GM18505 (cell line): ENCODE measurements around the gene ABHD6.

Experiments used
- ATAC-seq: cut with Tn5 transposase; IDR thresholded peaks from one replicate; pipeline ENCODE4 v1.9.1; 2021; ENCODE audit not compliant: unreplicated experiment
- POLR2A ChIP-seq: IDR thresholded peaks from 4 replicates; pipeline ENCODE4 v1.6.1; 2011; ENCODE audit warnings: borderline replicate concordance; ENCODE audit not compliant: insufficient read depth, insufficient read length; ENCODE audit errors: extremely low read depth

ABHD6 gene, protein sequence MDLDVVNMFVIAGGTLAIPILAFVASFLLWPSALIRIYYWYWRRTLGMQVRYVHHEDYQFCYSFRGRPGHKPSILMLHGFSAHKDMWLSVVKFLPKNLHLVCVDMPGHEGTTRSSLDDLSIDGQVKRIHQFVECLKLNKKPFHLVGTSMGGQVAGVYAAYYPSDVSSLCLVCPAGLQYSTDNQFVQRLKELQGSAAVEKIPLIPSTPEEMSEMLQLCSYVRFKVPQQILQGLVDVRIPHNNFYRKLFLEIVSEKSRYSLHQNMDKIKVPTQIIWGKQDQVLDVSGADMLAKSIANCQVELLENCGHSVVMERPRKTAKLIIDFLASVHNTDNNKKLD

DNA sequence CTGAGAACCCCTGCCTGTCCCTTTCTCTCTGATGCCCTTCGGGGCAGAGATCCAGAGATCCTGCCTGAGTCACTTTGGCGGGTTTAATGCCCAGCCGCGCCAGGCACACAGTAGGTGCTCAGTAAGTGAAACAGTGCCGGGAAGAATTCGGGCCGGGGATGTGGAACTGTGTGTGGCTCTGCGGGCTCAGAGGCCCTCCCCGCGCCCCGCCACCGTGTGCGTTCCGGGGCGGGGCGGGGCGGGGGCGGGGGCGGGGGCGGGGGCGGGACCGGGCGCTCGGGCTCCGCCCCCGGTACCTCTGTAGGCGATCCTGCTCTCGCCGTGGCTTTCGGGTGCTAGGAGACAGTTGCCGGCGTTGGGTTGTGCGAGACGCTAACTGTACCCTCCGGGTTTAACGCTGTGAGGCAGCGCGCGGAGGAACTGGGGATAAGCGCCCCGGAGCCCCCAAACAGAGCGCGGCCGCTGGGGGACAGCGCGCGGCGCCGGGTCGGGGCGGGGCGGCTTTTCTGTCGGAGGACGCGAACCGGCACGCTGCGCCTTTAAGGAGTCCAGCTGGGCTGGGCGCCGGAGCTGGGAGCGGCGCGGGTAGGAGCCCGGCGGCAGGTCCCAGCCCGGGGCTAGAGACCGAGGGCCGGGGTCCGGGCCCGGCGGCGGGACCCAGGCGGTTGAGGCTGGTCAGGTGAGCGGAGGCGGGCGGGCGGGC is at the start of gene ABHD6:
Gene ABHD6 (plus strand): TSS at position 555 of the 703 bp plus-strand sequence. CDS start 18,795 bp downstream, outside the sequence.
- peak; percentile 54 for TF ChIP-seq POLR2A
- ATAC-seq: peak; percentile 72

DNA sequence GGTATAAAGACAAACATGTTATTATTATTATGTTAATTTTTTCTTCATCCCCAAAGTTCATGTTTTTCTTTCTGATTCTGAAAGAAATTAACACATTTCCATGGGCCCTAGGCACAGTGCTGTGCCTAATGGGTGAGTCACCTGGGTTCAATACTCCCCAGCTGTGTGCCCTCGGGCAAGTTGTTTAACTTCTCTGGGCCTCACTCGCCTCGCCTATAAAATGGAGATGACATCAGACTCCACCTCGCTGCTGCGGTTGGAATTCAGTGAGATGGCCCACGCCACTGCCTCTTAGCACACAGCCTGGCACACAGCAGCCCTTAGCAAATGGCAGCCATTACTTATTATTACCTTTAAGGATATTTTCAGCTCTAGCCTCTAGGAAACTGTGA is 49.4 kb upstream of the ABHD6 start:
- no peak for ATAC-seq
- TF ChIP-seq POLR2A: no peak

DNA sequence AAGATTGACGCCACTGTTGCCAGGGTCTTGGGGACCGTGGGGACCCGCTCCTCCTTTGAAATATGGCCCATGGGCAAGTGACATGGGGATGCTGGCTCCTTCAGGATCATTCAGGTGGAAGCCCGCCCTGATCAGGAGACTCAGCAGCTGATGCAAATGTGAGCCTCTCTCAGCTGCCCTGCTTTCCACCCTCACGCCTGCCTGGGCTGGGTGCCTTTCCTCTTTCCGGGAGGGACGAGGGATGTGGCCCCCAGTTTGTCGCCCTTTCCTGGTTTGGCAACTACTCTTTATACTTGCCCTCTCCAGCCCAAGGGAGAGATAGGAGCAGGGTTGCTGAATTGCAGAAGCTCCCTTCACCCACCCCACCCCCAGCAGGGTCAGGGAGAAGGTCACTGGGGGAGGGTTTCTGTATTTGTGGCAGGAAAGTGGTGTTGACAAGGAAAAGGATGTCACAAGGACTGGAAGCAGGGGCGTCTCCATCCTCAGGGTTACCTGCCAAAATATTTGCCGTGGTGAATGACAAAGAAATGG is 48.6 kb upstream of the ABHD6 start:
- TF ChIP-seq POLR2A: no peak
- no peak for ATAC-seq

DNA sequence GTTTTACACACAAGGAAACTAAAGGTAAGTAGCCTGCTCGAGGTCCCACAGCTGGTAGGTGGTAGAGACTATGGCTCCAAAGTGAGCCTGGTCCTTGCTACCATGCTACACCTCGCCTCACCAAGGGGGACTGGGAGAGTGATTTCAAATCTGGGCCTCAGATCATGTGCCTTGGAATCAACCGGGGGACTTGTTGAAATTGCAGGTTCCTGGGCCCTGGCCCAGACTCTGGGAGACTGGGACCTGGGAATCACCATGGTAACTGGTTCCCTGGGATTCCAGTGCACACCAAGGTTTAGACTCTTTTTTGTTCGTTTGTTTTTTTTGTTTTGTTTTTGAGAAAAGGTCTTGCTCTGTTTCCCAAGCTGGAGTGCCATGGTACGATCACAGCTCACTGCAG is 47.9 kb upstream of the ABHD6 start:
- no peak for ATAC-seq
- TF ChIP-seq POLR2A: no peak

DNA sequence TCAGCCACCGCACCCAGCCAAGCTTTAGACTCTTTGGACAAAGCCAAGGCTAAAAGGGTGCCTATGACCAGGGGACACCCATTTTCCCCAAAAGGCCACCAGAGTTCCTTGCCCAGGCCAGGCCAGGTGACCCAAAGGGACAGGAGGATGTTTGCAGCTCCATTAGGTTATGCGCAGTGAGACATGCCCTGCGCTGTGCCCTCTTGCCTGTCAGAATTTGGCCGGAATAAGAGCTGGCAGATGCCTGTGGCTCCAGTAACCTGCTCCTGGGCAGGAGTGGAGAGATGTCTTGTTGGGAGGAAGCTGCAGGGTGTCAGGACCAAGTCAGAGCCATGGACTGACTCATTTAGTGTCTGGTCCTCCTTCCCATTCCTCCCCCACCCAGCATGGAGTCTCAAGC is 47.3 kb upstream of the ABHD6 start:
- no peak for ATAC-seq
- TF ChIP-seq POLR2A: no peak

DNA sequence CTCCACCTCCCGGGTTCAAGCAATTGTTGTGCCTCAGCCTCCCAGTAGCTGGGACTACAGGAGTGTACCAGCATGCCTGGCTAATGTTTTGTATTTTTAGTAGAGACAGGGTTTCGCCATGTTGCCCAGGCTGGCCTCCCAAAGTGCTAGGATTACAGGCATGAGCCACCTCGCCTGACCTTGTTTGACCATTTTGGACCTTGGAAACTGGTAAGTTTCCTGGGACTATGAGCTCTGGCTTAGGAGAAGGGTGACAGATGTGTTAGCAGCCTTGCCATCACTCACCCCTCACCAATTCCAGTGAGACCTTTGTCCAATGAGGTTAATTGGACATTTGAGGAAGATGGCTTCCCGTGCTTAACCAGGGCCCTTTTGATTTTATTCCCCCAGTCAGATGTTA is 46.7 kb upstream of the ABHD6 start:
- TF ChIP-seq POLR2A: no peak

DNA sequence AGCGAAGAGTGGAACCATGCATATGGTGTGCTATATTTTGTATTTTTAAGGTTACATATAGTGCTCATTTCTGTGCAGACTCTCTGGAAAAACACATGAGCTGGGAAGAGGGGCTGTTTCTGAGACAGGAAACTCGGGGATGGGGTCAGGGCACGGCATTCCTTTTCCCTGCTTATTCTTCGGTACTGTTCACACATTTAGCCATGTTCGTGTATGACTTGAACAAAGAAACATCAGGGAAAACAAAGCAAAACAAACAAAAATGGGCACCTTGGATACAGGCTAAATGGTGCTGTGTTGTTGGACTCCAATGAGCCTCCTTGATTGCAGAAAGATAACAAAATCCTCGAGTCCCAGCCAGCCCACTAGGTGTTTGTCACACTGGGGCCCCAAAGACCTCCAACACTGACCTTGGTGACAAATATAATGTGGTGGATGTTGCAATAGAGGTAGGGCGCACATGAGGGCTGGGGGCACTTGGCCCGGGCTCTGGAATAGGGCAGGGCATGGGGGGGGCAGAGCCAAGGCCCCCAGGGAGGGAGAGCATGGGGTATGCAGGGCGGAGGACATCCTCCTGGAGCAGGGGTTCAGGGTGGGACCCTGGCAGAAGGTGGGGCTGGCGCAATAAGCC is 46.1 kb upstream of the ABHD6 start:
- no peak for TF ChIP-seq POLR2A
- no peak for ATAC-seq

More for the DNA sequence above, 46.7 kb upstream of the ABHD6 start:
- ATAC-seq: no peak

DNA sequence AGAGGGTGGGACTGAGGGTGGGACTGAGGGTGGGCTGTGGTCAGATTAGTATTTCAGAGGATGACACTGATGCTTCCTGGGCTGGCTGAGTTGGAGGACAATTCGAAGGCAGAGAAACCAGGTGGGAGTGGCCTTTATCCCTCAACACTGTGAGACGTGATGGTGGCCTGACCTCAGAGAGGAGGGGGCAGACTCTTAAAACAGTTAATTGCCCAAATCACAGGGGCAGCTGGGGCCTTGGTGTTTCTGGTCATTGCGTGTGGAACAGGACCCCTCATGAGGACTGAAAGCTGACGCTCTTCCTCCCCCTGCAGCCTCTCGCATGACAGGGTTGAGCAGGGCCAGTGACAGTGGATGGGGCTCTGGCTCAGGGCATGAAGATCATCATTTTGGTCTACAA is 45.5 kb upstream of the ABHD6 start:
- ATAC-seq: no peak
- no peak for TF ChIP-seq POLR2A

DNA sequence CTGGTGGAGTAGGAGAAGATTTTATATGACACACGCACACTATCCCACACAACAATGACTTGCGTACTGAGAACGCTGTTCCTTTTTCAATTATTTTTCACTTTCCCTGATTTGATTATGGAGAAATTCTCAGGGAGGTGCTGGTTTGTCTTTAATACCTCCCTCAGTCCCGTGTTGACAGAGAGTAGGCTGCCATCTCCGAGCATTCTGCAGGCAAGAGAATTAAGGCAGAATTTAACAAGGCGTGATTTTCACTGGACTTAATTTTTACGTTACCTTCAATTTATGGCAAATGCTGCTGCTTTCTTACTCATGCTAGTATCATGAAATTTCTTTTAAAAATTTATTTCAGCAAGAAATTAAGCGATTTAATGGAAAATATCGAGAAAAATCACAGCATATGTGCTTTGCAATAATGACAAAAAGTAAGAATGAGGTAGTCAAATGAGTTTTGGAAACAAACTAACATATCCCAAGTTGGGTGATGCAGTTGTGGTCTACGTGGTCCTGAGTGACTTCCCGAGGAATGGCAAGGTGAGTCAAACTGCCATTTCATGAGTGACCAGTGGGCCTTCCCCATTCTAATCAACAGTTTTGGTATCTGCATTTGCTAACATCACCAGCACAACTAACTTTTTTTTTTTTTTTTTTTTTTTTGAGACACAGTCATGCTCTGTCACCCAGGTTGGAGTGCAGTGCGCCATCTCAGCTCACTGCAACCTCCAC is 43.7 kb upstream of the ABHD6 start:
- no peak for TF ChIP-seq POLR2A
- no peak for ATAC-seq

DNA sequence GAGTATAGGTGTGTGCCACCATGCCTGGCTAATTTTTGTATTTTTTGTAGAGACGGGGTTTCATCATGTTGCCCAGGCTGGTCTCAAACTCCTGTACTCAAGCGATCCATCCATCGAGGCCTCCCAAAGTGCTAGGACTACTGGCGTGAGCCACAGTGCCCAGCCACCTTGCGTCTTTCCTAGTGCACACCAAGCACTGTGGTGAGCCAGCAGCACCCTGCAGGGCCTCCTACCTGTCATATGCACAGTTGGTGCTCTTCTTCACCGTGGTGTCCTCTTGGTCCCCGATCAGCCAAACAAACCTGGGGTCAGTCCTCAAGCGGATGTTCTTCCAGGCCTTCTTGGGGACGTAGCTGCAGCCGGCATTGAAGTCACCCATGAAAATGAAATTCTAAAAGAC is 40.0 kb upstream of the ABHD6 start:
- no peak for ATAC-seq
- TF ChIP-seq POLR2A: no peak

DNA sequence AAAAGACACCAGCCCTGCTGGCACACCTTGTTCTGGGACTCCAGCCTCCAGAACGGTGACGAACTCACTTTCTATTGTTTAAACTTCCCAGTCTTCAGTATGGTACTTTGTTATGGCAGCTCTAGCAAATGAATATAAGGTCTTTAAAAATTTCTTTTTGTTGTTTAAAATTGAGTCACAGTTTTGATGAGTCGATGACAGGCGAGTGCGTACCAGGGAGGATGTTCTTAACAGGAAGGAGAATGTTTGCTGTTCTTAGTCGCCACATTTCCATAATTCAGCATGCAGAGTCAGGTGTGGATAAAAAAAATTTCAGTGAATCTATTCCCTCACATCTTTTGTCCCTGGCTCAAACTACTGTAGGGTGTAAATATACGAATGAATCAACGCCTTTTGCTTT is 39.2 kb upstream of the ABHD6 start:
- TF ChIP-seq POLR2A: no peak
- ATAC-seq: no peak

DNA sequence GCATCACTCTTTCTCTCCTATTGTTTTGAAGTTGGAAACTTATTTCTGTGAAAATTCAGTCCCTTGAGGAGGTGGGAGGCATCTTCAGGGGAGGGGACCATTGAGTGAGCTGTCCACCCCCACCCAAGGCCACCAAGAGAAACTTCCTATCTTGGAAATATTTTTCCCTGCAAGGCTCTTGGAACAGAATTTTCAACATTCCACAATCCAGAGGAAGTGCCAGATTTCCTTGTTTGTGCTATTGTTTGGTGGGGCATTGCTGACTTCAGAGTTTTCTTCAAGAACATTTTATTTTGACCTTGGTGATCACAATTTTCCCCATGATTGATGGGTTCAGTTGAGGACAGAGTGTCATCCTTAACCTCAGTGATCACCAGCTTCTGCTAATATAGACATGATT is 38.8 kb upstream of the ABHD6 start:
- ATAC-seq: no peak

DNA sequence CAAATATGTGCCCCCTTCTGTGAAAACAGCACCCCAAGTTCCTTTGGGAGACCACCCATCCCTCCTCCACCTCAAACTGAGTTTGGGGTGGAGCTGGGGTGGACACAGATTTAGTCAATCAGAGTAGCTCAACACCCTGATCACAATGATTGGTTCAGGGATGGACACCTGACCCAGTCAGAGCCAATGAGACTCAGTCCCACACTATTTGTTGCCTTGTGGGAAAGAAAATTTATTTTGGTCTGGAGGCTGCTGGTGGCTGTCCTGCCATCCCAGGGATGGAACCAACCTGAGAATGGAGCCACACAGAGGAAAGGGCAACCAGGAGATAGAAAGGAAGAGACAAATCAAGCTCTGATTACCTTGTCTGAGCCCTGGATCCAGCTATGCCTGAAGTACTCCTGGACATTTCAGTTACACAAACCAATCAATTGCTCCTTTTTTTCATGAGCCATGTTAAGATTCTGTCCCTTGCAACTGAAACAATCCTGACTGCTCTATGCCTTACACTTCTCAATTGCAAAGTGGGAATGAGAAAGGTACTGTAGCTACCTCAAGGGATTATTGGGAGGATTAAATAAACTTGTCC is 37.4 kb upstream of the ABHD6 start:
- no peak for TF ChIP-seq POLR2A
- ATAC-seq: no peak

More for the DNA sequence above, 38.8 kb upstream of the ABHD6 start:
- TF ChIP-seq POLR2A: no peak
